ENCODE results near the gene SYT1.

The SYT1 gene

GRCh38 chr12:79300199-79300568, 435.6 kb downstream of the SYT1 start:
- ATAC-seq (replicated peaks) (no peak), DNase-seq (no peak)
- H3K9me3 Mint-ChIP-seq, result peaks cover 0 to 6% of the 10 kb centered on the region in 2 donors
- no peak overlapping the region for H3K4me3 Mint-ChIP-seq
- H3K36me3 Mint-ChIP-seq (ENCODE audit: insufficient read depth), result no peaks in the 10 kb centered on the region
- no peaks in the 10 kb centered on the region for H3K27me3 Mint-ChIP-seq
- no peak overlapping the region for H3K27ac Mint-ChIP-seq
- H3K4me1 Mint-ChIP-seq (ENCODE audit: low read depth in 2 of 2), result no peaks in the 10 kb centered on the region

GRCh38 chr12:79301181-79301580, 436.6 kb downstream of the SYT1 start:
- H3K4me1 Mint-ChIP-seq (ENCODE audit: low read depth in 2 of 2), result no peaks in the 10 kb centered on the region
- no peak overlapping the region for H3K27ac Mint-ChIP-seq
- DNase-seq (no peak), ATAC-seq (replicated peaks) (no peak)
- peaks cover 0 to 6% of the 10 kb centered on the region in 2 donors for H3K9me3 Mint-ChIP-seq
- no peak overlapping the region for H3K4me3 Mint-ChIP-seq
- no peaks in the 10 kb centered on the region for H3K36me3 Mint-ChIP-seq (ENCODE audit: insufficient read depth)
- H3K27me3 Mint-ChIP-seq, result no peaks in the 10 kb centered on the region

DNA sequence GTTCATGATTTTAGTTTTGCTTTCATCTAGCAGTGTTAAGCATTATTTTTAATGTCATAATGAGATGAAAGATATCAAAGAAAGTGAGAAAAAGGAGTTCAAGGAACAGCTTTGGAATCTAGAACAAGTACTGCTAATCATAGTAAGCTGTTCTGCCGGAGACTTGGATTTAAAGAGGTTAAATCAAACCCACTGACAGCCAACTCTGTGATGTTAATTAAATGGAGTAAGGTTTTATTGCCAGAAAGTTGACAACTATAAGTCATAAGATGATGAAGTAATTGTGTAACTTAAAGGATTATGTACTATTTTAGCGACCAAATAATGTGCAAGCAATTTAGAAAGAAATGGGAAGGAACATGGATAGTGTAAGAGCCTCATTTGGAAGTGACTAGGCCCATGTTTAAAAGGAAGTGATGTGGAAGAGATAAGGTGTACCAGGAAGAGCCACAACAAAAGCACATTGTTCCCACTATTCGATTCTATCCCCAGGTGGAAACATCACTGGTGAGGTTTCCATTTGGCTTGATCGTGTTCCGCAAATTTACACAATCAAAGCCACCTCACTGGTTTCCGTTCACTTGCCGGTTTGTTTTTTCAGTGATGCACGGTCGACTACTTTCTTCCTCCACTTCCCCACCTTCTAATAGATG, 437.7 kb downstream of the SYT1 start:
- DNase-seq (no peak), ATAC-seq (replicated peaks) (no peak)
- H3K4me3 Mint-ChIP-seq, result no peak overlapping the region
- no peaks in the 10 kb centered on the region for H3K4me1 Mint-ChIP-seq (ENCODE audit: low read depth in 2 of 2)
- H3K27me3 Mint-ChIP-seq, result no peaks in the 10 kb centered on the region
- peaks cover 6 to 9% of the 10 kb centered on the region in 2 donors for H3K9me3 Mint-ChIP-seq
- no peaks in the 10 kb centered on the region for H3K36me3 Mint-ChIP-seq (ENCODE audit: insufficient read depth)
- H3K27ac Mint-ChIP-seq, result no peak overlapping the region

DNA sequence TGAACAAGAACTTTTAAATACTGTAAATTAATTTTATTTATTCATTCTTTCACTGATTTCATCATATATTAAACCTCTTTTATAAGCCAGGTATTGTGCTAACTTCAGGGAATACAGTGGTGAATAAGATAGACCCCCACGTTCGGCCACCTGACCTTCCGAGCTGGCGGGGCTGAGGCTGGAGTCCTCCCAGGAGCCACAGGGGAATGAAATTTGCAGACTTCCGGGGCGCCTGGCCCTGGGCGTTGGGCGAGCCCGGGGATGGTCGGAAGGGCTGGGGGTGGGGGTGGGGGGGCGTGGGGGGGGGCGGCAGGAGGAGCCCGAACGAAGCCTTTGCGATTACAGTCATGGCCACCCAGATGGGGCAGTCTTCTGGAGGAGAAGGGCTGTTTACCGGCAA, 442.8 kb downstream of the SYT1 start:
- Mint-ChIP-seq H3K36me3 (ENCODE audit: insufficient read depth) (no peaks in the 10 kb centered on the region), H3K4me1 (ENCODE audit: low read depth in 2 of 2) (no peaks in the 10 kb centered on the region), H3K9me3 (peaks cover 4 to 9% of the 10 kb centered on the region in 2 donors), H3K4me3 (no peak overlapping the region), H3K27me3 (no peaks in the 10 kb centered on the region), H3K27ac (no peak overlapping the region)
- ATAC-seq (replicated peaks) (no peak), DNase-seq (no peak)

DNA sequence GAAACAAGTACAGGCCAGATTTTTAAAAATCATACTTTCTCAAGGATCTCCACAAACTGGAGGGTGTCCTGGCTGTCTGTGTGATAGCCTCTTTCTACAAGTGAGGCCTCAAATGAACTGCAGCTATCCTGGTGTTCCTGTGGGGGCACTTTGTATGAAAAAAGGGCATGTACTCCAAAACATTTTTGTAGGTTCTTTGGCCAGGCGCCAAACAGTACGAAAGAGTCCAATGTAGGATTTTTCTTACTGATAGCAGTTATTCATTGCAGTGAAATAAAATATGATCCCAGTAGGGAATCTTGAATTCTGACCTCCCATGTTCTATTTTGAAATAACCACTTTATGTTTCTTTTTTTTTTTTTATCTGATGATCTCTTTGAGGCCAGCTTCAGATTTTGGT, 444.5 kb downstream of the SYT1 start:
- H3K9me3 Mint-ChIP-seq, result peaks cover 2 to 9% of the 10 kb centered on the region in 2 donors
- DNase-seq (no peak), ATAC-seq (replicated peaks) (no peak)
- no peak overlapping the region for H3K4me3 Mint-ChIP-seq
- H3K27me3 Mint-ChIP-seq, result no peaks in the 10 kb centered on the region
- no peak overlapping the region for H3K27ac Mint-ChIP-seq
- no peaks in the 10 kb centered on the region for H3K36me3 Mint-ChIP-seq (ENCODE audit: insufficient read depth)
- no peaks in the 10 kb centered on the region for H3K4me1 Mint-ChIP-seq (ENCODE audit: low read depth in 2 of 2)

DNA sequence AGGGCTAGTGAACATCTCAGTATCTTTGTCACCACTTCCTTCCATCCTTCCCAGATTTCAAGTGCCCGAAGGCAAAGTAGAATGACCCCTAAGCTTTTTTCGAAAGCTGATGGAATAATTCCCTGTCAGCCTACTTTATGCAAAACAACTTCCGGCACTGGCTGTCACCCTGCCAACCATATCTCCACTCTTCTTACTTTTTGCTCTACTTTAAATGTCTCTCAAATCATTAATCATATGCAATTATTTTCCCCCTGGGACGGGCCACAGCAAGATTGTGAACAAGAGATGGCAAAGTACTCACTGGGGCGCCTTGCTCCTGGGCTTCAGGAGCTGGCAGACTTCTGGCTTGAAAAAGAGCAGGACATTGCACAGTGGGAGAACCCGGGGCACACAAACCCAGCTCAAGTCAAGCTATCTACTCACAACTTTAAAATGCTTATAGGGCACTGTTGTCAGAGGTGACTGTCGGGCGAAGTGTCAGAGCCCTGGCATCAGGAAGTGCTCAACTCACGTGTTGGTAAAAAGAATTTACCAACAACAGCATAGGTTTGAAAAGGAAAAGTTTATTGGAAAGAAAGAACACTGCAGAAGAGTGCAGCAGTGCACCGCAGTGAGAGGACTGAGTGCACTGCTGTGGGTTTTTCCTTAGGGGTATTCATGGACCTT, 452.7 kb downstream of the SYT1 start:
- Mint-ChIP-seq H3K27ac (no peak overlapping the region), H3K36me3 (ENCODE audit: insufficient read depth) (no peaks in the 10 kb centered on the region), H3K4me3 (no peak overlapping the region), H3K4me1 (ENCODE audit: low read depth in 2 of 2) (no peaks in the 10 kb centered on the region), H3K27me3 (no peaks in the 10 kb centered on the region), H3K9me3 (peaks cover 0 to 14% of the 10 kb centered on the region in 2 donors)
- ATAC-seq (replicated peaks), result no peak
- DNase-seq, result no peak

DNA sequence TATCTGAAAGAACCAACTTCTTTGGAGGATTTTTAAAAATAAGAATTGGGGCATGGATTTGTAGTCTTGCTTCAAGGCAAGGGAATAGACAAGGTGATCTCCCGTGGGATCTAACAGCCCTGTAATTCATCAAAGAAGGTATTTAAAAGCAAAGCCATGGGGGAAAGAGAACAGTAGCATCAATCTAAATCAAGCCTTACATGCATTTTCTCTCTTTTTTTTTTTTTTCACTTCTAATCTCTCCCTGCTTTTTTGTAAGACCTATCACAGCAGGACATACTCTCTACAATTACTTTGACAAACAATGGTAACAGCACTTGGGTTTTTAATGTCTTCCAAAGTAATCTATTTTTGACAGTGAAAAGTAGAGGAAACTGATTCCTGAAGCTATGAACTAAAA, 458.3 kb downstream of the SYT1 start:
- DNase-seq, result no peak
- Mint-ChIP-seq H3K9me3 (peaks cover 2 to 21% of the 10 kb centered on the region in 2 donors), H3K27ac (no peak overlapping the region), H3K4me1 (ENCODE audit: low read depth in 2 of 2) (no peaks in the 10 kb centered on the region), H3K27me3 (no peaks in the 10 kb centered on the region), H3K36me3 (ENCODE audit: insufficient read depth) (no peaks in the 10 kb centered on the region), H3K4me3 (no peak overlapping the region)
- no peak for ATAC-seq (replicated peaks)

GRCh38 chr12:79324571-79324970, 460.0 kb downstream of the SYT1 start:
- DNase-seq, result no peak
- no peak overlapping the region for H3K27ac Mint-ChIP-seq
- H3K4me1 Mint-ChIP-seq (ENCODE audit: low read depth in 2 of 2), result no peaks in the 10 kb centered on the region
- H3K36me3 Mint-ChIP-seq (ENCODE audit: insufficient read depth), result no peaks in the 10 kb centered on the region
- no peaks in the 10 kb centered on the region for H3K27me3 Mint-ChIP-seq
- no peak for ATAC-seq (replicated peaks)
- H3K4me3 Mint-ChIP-seq, result no peak overlapping the region
- peaks cover 2 to 18% of the 10 kb centered on the region in 2 donors for H3K9me3 Mint-ChIP-seq

DNA sequence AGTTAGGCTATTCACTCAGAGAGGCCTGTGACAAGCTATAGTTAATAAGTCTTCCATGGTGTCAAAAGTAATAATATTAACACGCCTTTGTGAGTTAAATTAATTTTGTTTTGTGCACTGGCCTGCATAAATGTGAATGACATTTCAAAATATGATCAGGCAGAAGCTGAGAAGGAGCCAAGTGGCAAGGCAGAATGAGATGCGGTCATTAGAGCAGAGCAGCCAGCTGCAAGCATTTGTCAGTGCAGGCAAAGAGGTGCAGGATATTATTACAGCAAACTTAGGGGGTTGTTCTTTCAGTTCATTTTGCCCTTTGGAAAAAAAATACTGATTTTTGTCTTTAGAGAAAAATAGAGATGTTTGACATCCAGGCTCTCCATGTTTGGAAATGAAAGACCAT, 461.6 kb downstream of the SYT1 start:
- H3K9me3 Mint-ChIP-seq, result peaks cover 2 to 14% of the 10 kb centered on the region in 2 donors
- H3K27ac Mint-ChIP-seq, result no peak overlapping the region
- H3K36me3 Mint-ChIP-seq (ENCODE audit: insufficient read depth), result no peaks in the 10 kb centered on the region
- ATAC-seq (replicated peaks), result no peak
- no peak for DNase-seq
- no peaks in the 10 kb centered on the region for H3K4me1 Mint-ChIP-seq (ENCODE audit: low read depth in 2 of 2)
- H3K4me3 Mint-ChIP-seq, result no peak overlapping the region
- no peaks in the 10 kb centered on the region for H3K27me3 Mint-ChIP-seq

- Mint-ChIP-seq H3K4me3 (no peak overlapping the region), H3K27ac (no peak overlapping the region), H3K4me1 (ENCODE audit: low read depth in 2 of 2) (no peaks in the 10 kb centered on the region), H3K36me3 (ENCODE audit: insufficient read depth) (no peaks in the 10 kb centered on the region), H3K27me3 (no peaks in the 10 kb centered on the region), H3K9me3 (peaks cover 2 to 14% of the 10 kb centered on the region in 2 donors)
- DNase-seq, result no peak
- ATAC-seq (replicated peaks), result no peak
Observed at GRCh38 chr12:79326663-79327062, 462.1 kb downstream of the SYT1 start.

GRCh38 chr12:79327465-79327864, 462.9 kb downstream of the SYT1 start:
- Mint-ChIP-seq H3K4me1 (ENCODE audit: low read depth in 2 of 2) (no peaks in the 10 kb centered on the region), H3K4me3 (no peak overlapping the region), H3K36me3 (ENCODE audit: insufficient read depth) (no peaks in the 10 kb centered on the region), H3K9me3 (peaks cover 2 to 14% of the 10 kb centered on the region in 2 donors), H3K27me3 (no peaks in the 10 kb centered on the region), H3K27ac (no peak overlapping the region)
- ATAC-seq (replicated peaks) (no peak), DNase-seq (no peak)

DNA sequence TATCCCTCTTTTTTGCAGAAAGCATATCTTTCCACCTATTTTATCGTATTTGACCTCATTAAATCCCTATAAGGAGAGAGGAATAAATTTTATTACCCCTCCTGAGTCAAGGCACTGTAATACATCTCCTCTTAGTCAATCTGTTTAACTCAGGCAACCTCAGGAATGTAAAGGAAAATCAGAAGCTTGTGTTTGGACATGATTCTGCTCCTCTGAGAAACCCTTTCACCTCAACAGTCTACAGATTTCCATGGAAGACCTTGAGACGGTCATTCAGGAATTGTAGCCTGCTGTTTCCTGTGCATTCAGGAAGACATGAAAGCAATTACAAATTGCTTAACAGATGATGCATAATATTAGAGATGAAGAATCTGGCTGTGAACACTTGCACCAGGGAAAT, 465.4 kb downstream of the SYT1 start:
- ATAC-seq (replicated peaks) (no peak), DNase-seq (no peak)
- H3K9me3 Mint-ChIP-seq, result peaks cover 2 to 7% of the 10 kb centered on the region in 2 donors
- no peaks in the 10 kb centered on the region for H3K27me3 Mint-ChIP-seq
- H3K27ac Mint-ChIP-seq, result no peak overlapping the region
- no peaks in the 10 kb centered on the region for H3K4me1 Mint-ChIP-seq (ENCODE audit: low read depth in 2 of 2)
- no peaks in the 10 kb centered on the region for H3K36me3 Mint-ChIP-seq (ENCODE audit: insufficient read depth)
- H3K4me3 Mint-ChIP-seq, result no peak overlapping the region

GRCh38 chr12:79331870-79332269, 467.3 kb downstream of the SYT1 start:
- DNase-seq, result no peak
- ATAC-seq (replicated peaks), result no peak
- H3K27ac Mint-ChIP-seq, result no peak overlapping the region
- peaks cover 3 to 7% of the 10 kb centered on the region in 2 donors for H3K9me3 Mint-ChIP-seq
- H3K36me3 Mint-ChIP-seq (ENCODE audit: insufficient read depth), result no peaks in the 10 kb centered on the region
- no peaks in the 10 kb centered on the region for H3K4me1 Mint-ChIP-seq (ENCODE audit: low read depth in 2 of 2)
- no peak overlapping the region for H3K4me3 Mint-ChIP-seq
- H3K27me3 Mint-ChIP-seq, result no peaks in the 10 kb centered on the region

DNA sequence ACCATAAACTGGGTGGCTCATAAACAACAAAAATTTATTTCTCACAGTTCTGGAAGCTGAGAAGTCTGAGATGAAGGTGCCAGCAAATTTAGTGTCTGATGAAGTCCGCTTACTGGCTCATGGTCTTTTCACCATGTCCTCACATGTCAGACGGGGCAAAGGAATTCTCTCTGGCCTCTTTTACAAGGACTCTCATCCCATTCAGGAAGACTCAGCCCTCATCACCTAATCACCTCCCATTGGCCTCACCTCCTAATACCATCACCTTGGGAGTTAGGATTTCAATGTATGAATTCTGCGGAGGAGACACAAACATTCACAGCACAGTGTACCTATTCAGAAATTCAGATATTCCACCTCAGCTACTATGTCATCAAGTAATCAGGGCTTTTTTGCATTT, 468.6 kb downstream of the SYT1 start:
- ATAC-seq (replicated peaks) (no peak), DNase-seq (no peak)
- no peaks in the 10 kb centered on the region for H3K4me1 Mint-ChIP-seq (ENCODE audit: low read depth in 2 of 2)
- no peak overlapping the region for H3K27ac Mint-ChIP-seq
- H3K9me3 Mint-ChIP-seq, result peaks cover 0 to 4% of the 10 kb centered on the region in 2 donors
- H3K27me3 Mint-ChIP-seq, result no peaks in the 10 kb centered on the region
- no peaks in the 10 kb centered on the region for H3K36me3 Mint-ChIP-seq (ENCODE audit: insufficient read depth)
- H3K4me3 Mint-ChIP-seq, result no peak overlapping the region

Measured in effector memory CD8-positive, alpha-beta T cell (primary cell).